Smooth muscle cell (in vitro differentiated cells): ENCODE measurements around the gene GSS. TPM values are rescaled to one million over a fixed set of nuclear protein-coding genes. Genes with fewer than 3 reads are reported as not detected.

Experiments used
- DNase-seq: peaks from one replicate; lab custom pipeline; 2025; ENCODE audit not compliant: unreplicated experiment; lab: John Stamatoyannopoulos, UW
- H2AFZ ChIP-seq: fragments of 200-600 bp; sonication (generic); 2 replicates; pipeline ENCODE4 v1.6.0; 2016; ENCODE audit warnings: antibody characterized with exemption, low read depth, mild to moderate bottlenecking
- H3F3A ChIP-seq: fragments of 200-600 bp; sonication (generic); 2 replicates; pipeline ENCODE4 v1.6.0; 2017; ENCODE audit warnings: antibody characterized with exemption, low read depth
- H3K27ac ChIP-seq: fragments of 200-600 bp; sonication (generic); 2 replicates; pipeline ENCODE4 v1.5.1; 2016; ENCODE audit warnings: low read depth, mild to moderate bottlenecking
- H3K27me3 ChIP-seq: fragments of 200-600 bp; sonication (generic); 2 replicates; pipeline ENCODE4 v1.6.1; 2016; ENCODE audit warnings: low read depth, mild to moderate bottlenecking
- H3K36me3 ChIP-seq: fragments of 200-600 bp; sonication (generic); 2 replicates; pipeline ENCODE4 v1.5.1; 2016; ENCODE audit warnings: low read depth
- H3K4me1 ChIP-seq: fragments of 200-600 bp; sonication (generic); 2 replicates; pipeline ENCODE4 v1.5.1; 2016; ENCODE audit warnings: low read depth
- H3K4me2 ChIP-seq: fragments of 200-600 bp; sonication (generic); 2 replicates; pipeline ENCODE4 v1.6.0; 2016; ENCODE audit warnings: mild to moderate bottlenecking
- H3K4me3 ChIP-seq: fragments of 200-600 bp; sonication (generic); 2 replicates; pipeline ENCODE4 v1.5.1; 2016; ENCODE audit warnings: mild to moderate bottlenecking
- H3K79me2 ChIP-seq: fragments of 200-600 bp; sonication (generic); 2 replicates; pipeline ENCODE4 v1.6.0; 2016; ENCODE audit warnings: low read depth, mild to moderate bottlenecking
- H3K9ac ChIP-seq: fragments of 200-600 bp; sonication (generic); 2 replicates; pipeline ENCODE4 v1.6.0; 2016; ENCODE audit warnings: low read depth
- H3K9me3 ChIP-seq: fragments of 200-600 bp; sonication (generic); replicated peaks from 2 replicates; pipeline ENCODE4 v1.5.1; 2016; ENCODE audit warnings: low read depth
- H4K20me1 ChIP-seq: fragments of 200-600 bp; sonication (generic); 2 replicates; pipeline ENCODE4 v1.6.0; 2016; ENCODE audit warnings: low read depth
- WGBS: methylation state at CpG from one replicate; pipeline ENCODE4 v1.1.7; 2016; ENCODE audit warnings: low lambda C conversion rate; 5-methylcytosine and 5-hydroxymethylcytosine counted together
- polyA plus RNA-seq: library from polyadenylated mRNA; unstranded; fragments of >200 nt; fragmentation: Nextera tagmentation; extraction: Ambion mirVana; gene quantifications from 2 replicates; pipeline ENCODE4 v1.2.1, GENCODE V29; 2016
- total RNA-seq: library from RNA; depleted of rRNA; stranded (reverse); fragments of >200 nt; gene quantifications from 2 replicates; pipeline ENCODE4 v1.2.3, GENCODE V29; 2014
- TF ChIP-seq, protein P1 (sequence below): fragments of 200-600 bp; sonication (generic); IDR thresholded peaks from 2 replicates; pipeline ENCODE4 v1.5.1; 2017; ENCODE audit warnings: borderline replicate concordance, mild to moderate bottlenecking, antibody characterized with exemption; ENCODE audit not compliant: insufficient read depth, poor library complexity, severe bottlenecking

The GSS gene
- total and polyA plus RNA-seq, 2 experiments from 2014 or later, result 48.4 to 71.6 TPM

DNA sequence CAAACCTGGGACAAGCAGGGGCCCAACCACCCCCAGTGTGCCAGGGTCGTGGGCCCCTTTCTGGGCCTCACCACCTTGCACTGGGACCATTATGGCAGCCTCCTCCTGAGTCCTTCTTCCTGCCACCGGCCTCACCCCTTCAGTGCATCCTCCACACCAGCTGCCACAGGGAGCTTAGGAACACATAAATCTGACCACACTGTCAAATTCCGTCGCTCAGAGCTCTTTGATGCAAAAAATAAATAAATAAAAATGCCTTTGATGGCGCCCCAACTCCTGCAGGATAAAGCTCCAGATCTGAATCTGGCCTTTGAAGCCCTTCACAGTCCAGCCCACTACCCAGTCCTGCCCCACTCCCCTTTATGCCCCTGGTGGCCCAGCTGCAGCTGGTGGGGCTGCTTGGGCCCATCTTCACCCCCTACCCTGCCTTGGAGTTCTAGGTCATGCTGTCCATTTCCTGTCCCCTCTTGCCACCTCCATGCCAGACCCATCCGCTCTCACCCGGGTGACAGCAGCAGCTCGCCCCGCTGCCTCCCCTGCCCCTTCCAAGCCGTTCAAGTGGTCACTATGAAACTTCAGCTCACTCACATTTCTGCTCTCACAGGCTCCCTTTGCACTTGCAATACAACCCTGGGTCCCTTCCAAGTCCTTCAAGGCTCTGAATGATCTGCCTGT lies 16.1 kb upstream of the GSS start:
- Histone ChIP-seq H4K20me1 (no peaks in the 10 kb centered on the region), H2AFZ (no peak overlapping the region), H3K27me3 (peaks cover 3% of the 10 kb centered on the region), H3K27ac (no peak overlapping the region), H3K4me2 (no peak overlapping the region), H3K9me3 (no peaks in the 10 kb centered on the region), H3K9ac (no peak overlapping the region), H3F3A (no peaks in the 10 kb centered on the region), H3K4me3 (no peak overlapping the region), H3K4me1 (no peaks in the 10 kb centered on the region), H3K36me3 (no peaks in the 10 kb centered on the region), H3K79me2 (no peaks in the 10 kb centered on the region)
- DNase-seq, result no peak
- TF ChIP-seq, protein P1, sequence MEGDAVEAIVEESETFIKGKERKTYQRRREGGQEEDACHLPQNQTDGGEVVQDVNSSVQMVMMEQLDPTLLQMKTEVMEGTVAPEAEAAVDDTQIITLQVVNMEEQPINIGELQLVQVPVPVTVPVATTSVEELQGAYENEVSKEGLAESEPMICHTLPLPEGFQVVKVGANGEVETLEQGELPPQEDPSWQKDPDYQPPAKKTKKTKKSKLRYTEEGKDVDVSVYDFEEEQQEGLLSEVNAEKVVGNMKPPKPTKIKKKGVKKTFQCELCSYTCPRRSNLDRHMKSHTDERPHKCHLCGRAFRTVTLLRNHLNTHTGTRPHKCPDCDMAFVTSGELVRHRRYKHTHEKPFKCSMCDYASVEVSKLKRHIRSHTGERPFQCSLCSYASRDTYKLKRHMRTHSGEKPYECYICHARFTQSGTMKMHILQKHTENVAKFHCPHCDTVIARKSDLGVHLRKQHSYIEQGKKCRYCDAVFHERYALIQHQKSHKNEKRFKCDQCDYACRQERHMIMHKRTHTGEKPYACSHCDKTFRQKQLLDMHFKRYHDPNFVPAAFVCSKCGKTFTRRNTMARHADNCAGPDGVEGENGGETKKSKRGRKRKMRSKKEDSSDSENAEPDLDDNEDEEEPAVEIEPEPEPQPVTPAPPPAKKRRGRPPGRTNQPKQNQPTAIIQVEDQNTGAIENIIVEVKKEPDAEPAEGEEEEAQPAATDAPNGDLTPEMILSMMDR, result no peak
- 75% methylated on average over 6 of the region's 10 CpGs for WGBS

- 95% methylated on average over 9 of the region's 9 CpGs for WGBS
- Histone ChIP-seq H3F3A (no peaks in the 10 kb centered on the region), H3K79me2 (no peaks in the 10 kb centered on the region), H2AFZ (no peak overlapping the region), H3K9ac (no peak overlapping the region), H3K4me2 (no peak overlapping the region), H3K27ac (no peak overlapping the region), H3K4me3 (no peak overlapping the region), H3K4me1 (no peaks in the 10 kb centered on the region), H3K27me3 (no peaks in the 10 kb centered on the region), H3K36me3 (no peaks in the 10 kb centered on the region), H3K9me3 (no peaks in the 10 kb centered on the region), H4K20me1 (no peaks in the 10 kb centered on the region)
- no peak for DNase-seq
- TF ChIP-seq, protein P1, result no peak
These were observed 15.4 kb upstream of the GSS start for GRCh38 chr20:34970846-34971560.

DNA sequence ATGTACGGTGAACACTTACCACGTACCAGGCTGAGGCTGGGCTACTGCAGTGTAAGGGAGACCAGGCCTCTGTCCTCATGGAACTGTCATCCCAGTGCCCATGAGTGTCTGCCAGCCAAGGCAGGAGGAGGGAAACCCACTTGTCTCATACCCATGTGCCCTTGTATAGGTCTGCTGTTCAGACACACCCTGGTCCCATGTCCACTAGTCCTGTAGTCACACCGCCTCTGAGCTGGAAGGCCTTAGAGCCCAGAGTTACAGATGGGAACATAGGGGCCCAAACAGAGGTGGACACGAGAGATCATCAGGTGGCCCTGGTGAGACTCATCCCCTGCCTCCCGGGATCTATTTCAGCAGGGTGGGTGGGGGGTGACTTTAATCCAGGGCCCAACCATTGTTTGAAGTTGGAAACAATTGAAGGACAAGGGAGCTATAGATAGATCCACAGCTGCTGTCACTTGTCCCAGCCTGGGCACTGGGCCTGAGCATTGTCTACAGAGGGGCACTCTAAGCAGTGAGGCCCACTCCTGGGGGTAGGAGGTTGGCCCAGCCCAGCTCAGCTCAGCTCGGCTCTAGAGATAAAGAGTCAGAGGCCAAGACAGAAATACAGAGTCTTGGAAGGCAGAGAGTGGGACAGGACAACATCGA lies 14.7 kb upstream of the GSS start:
- Histone ChIP-seq H3K79me2 (no peaks in the 10 kb centered on the region), H3K9me3 (no peaks in the 10 kb centered on the region), H3K36me3 (no peaks in the 10 kb centered on the region), H3K27me3 (no peaks in the 10 kb centered on the region), H3F3A (no peaks in the 10 kb centered on the region), H3K4me3 (no peak overlapping the region), H3K27ac (no peak overlapping the region), H3K9ac (no peak overlapping the region), H3K4me2 (no peak overlapping the region), H3K4me1 (no peaks in the 10 kb centered on the region), H2AFZ (no peak overlapping the region), H4K20me1 (no peaks in the 10 kb centered on the region)
- WGBS, result 92% methylated on average over 7 of the region's 7 CpGs
- TF ChIP-seq, protein P1, result no peak
- DNase-seq, result no peak
